A549 (cell line): ENCODE measurements around the gene ENTR1. TPM values are rescaled to one million over a fixed set of nuclear protein-coding genes. Genes with fewer than 3 reads are reported as not detected.

Experiments used
- ATAC-seq, 2 experiments: fragments of 200-7000 bp in 1 of 2; fragments of >200 bp in 1 of 2; cut with Nextera tagmentation in 1 of 2; cut with Tn5 transposase in 1 of 2; 3 replicates each; pipeline versions ENCODE4 v1.8.0 to v1.9.1; 2018 to 2020; ENCODE audit warnings: mild to moderate bottlenecking in 1 of 2, moderate library complexity in 1 of 2
- CTCF ChIA-PET: fragments of 300-600 bp; sonication (Branson Sonifier 250); formaldehyde crosslinking; extraction: SDS; loops from one replicate; lab custom pipeline; 2021; ENCODE audit warnings: antibody characterized with exemption, inconsistent platforms; lab: Yijun Ruan, JAX
- POLR2A ChIA-PET: fragments of 350-600 bp; formaldehyde crosslinking; extraction: SDS; loops from one replicate; lab custom pipeline; 2021; ENCODE audit warnings: antibody characterized with exemption, inconsistent platforms; lab: Yijun Ruan, JAX
- DNase-seq, 2 experiments: peaks; one replicate each; pipeline versions ENCODE4 v3.0.0 to v3.0.0-alpha.2; 2011 to 2016; ENCODE audit warnings: low read depth in 1 of 2, low spot score in 1 of 2
- FAIRE-seq: peaks from 2 replicates; lab custom pipeline; 2011; peaks lifted over from hg19 to GRCh38; lab: Jason Lieb, UNC
- H3K27ac ChIP-seq, 2 experiments: fragments of >200 bp; sonication (Bioruptor Twin); formaldehyde crosslinking; 3 replicates each; pipeline ENCODE4 v1.5.1; 2016 to 2017
- H3K4me1 ChIP-seq: fragments of >200 bp; sonication (Bioruptor Twin); formaldehyde crosslinking; 3 replicates; pipeline ENCODE4 v1.6.1; 2016
- H3K4me2 ChIP-seq: fragments of >200 bp; sonication (Bioruptor Twin); formaldehyde crosslinking; 3 replicates; pipeline ENCODE4 v1.6.1; 2016
- H3K4me3 ChIP-seq: fragments of >200 bp; sonication (Bioruptor Twin); formaldehyde crosslinking; 3 replicates; pipeline ENCODE4 v1.5.1; 2016
- H3K9me3 ChIP-seq: fragments of >200 bp; sonication (Bioruptor Twin); formaldehyde crosslinking; 3 replicates; pipeline ENCODE4 v1.6.1; 2016
- CBX8 ChIP-seq: fragments of 200-600 bp; sonication (generic); IDR thresholded peaks from 2 replicates; pipeline ENCODE4 v1.6.1; 2016
- CTCF ChIP-seq: fragments of >200 bp; sonication (Bioruptor Twin); formaldehyde crosslinking; IDR thresholded peaks from 3 replicates; pipeline ENCODE4 v1.5.1; 2016
- EHF ChIP-seq: fragments of 250-450 bp; sonication (Bioruptor Pico); IDR thresholded peaks from 2 replicates; pipeline ENCODE4 v1.5.0; 2020; ENCODE audit warnings: mild to moderate bottlenecking
- EP300 ChIP-seq, 2 experiments: fragments of >200 bp; sonication (Bioruptor Twin); formaldehyde crosslinking; IDR thresholded peaks; 2 replicates in 1 of 2; 3 replicates in 1 of 2; pipeline ENCODE4 v1.6.1; 2016 to 2017
- FOXS1 ChIP-seq: fragments of 250-450 bp; sonication (Bioruptor Pico); IDR thresholded peaks from 2 replicates; pipeline ENCODE4 v1.5.0; 2020; ENCODE audit warnings: mild to moderate bottlenecking, moderate library complexity
- HOXB5 ChIP-seq: fragments of 250-450 bp; sonication (Bioruptor Pico); IDR thresholded peaks from 2 replicates; pipeline ENCODE4 v1.5.0; 2020; ENCODE audit warnings: mild to moderate bottlenecking, moderate library complexity
- KDM5A ChIP-seq: fragments of 200-600 bp; sonication (generic); IDR thresholded peaks from 2 replicates; pipeline ENCODE4 v1.6.1; 2016; ENCODE audit warnings: antibody characterized with exemption, mild to moderate bottlenecking
- MAZ ChIP-seq: fragments of 150-350 bp; IDR thresholded peaks from 2 replicates; pipeline ENCODE4 v1.6.1; 2014; ENCODE audit warnings: antibody characterized with exemption, low read depth, low read length, borderline replicate concordance
- POLR2A ChIP-seq: IDR thresholded peaks from 2 replicates; pipeline ENCODE4 v1.6.1; 2012; ENCODE audit warnings: mild to moderate bottlenecking, low read length
- RCOR1 ChIP-seq: fragments of 150-350 bp; IDR thresholded peaks from 2 replicates; pipeline ENCODE4 v1.6.1; 2014; ENCODE audit warnings: antibody characterized with exemption, low read length, low read depth
- SMC3 ChIP-seq: fragments of >200 bp; sonication (Bioruptor Twin); formaldehyde crosslinking; IDR thresholded peaks from 3 replicates; pipeline ENCODE4 v1.6.1; 2018; ENCODE audit warnings: inconsistent platforms
- TP53 ChIP-seq: fragments of 250-450 bp; sonication (Bioruptor Pico); IDR thresholded peaks from 2 replicates; pipeline ENCODE4 v1.5.0; 2021; ENCODE audit warnings: mild to moderate bottlenecking, moderate library complexity
- ZFP36 ChIP-seq: fragments of 450-650 bp; IDR thresholded peaks from 2 replicates; pipeline ENCODE4 v1.6.1; 2014; ENCODE audit warnings: borderline replicate concordance; ENCODE audit not compliant: partially characterized antibody
- WGBS: methylation state at CpG from one replicate; pipeline ENCODE4 v1.1.6; 2017; ENCODE audit errors: missing lambda C conversion rate; 5-methylcytosine and 5-hydroxymethylcytosine counted together
- polyA plus RNA-seq, 4 experiments: library from polyadenylated mRNA; depleted of rRNA in 3 of 4; stranded (reverse); fragments of >200 nt; fragmentation: RNase III in 1 of 4; extraction: RNeasy Plus Mini Kit Qiagen cat#74134 plus additional on column Dnase treatment in 1 of 4; gene quantifications; 2 replicates in 3 of 4; 3 replicates in 1 of 4; pipeline ENCODE4 v1.2.3, GENCODE V29; 2011 to 2017

ENTR1 gene
- polyA plus RNA-seq, 2 of the 4 experiments (the other 2 are of a cell fraction) = 63.8 to 75.8 TPM

GRCh38 chr9:136453326-136453725, 42.9 kb upstream of the ENTR1 start:
- ATAC-seq = no peak
- Histone ChIP-seq H3K9me3 (no peaks in the 10 kb centered on the region), H3K27ac (no peak overlapping the region), H3K4me1 (no peaks in the 10 kb centered on the region), H3K4me3 (no peak overlapping the region)
- WGBS = 92% methylated on average over 11 of the region's 11 CpGs
- ChIA-PET CTCF (interaction anchor here (0.9 to 1.8 kb wide), 4 partner anchors 10 to 24 kb away, joined by 3 to 9 read pairs (median 3); no protein-coding TSS in a partner anchor), POLR2A (no interaction called here)
- no peak for FAIRE-seq
- no peak for DNase-seq
- TF ChIP-seq EHF (CRISPR knock-in tag) (no peak), MAZ (no peak), CBX8 (no peak)
- TF ChIP-seq, all 56 proteins: peak for 0
- no peak overlapping the region for H3K4me2 ChIP-seq

- H3K4me2 ChIP-seq = no peak overlapping the region
- no peaks in the 10 kb centered on the region for H3K9me3 ChIP-seq
- DNase-seq (no peak), ATAC-seq (no peak), FAIRE-seq (no peak)
- no peak for TF ChIP-seq TP53 (CRISPR knock-in tag)
- TF ChIP-seq CTCF = 0 out of 3 replicates have a peak, but pooled peaks have one; percentile 5
- ChIA-PET CTCF (interaction anchor here (0.9 to 1.1 kb wide), 2 partner anchors 9 to 11 kb away, joined by 4 read pairs; no protein-coding TSS in a partner anchor), POLR2A (no interaction called here)
- no peaks in the 10 kb centered on the region for H3K4me1 ChIP-seq
- WGBS = 96% methylated on average over 25 of the region's 26 CpGs
- H3K4me3 ChIP-seq = no peak overlapping the region
- no peak overlapping the region for H3K27ac ChIP-seq
Measured at GRCh38 chr9:136451221-136451877, 40.9 kb upstream of the ENTR1 start.

GRCh38 chr9:136448655-136449054, 38.2 kb upstream of the ENTR1 start:
- FAIRE-seq = no peak
- CTCF ChIA-PET = interaction anchor here (1.8 to 2.3 kb wide), 2 partner anchors 8 to 40 kb away, joined by 5 to 11 read pairs; no protein-coding TSS in a partner anchor
- POLR2A ChIA-PET = no interaction called here
- DNase-seq = no peak
- Histone ChIP-seq H3K4me3 (no peak overlapping the region), H3K4me1 (no peaks in the 10 kb centered on the region), H3K27ac (no peak overlapping the region), H3K4me2 (no peak overlapping the region), H3K9me3 (no peaks in the 10 kb centered on the region)
- ATAC-seq = no peak
- TF ChIP-seq SMC3 = no peak
- no peak for TF ChIP-seq POLR2A
- TF ChIP-seq KDM5A = no peak
- no peak for TF ChIP-seq TP53 (CRISPR knock-in tag)
- TF ChIP-seq FOXS1 (CRISPR knock-in tag) = no peak
- TF ChIP-seq RCOR1 = no peak
- no peak for TF ChIP-seq CTCF
- no peak for TF ChIP-seq CBX8
- no peak for TF ChIP-seq ZFP36
- 88% methylated on average over 3 of the region's 3 CpGs for WGBS

- ATAC-seq (no peak), DNase-seq (no peak), FAIRE-seq (no peak)
- Histone ChIP-seq H3K4me3 (no peak overlapping the region), H3K4me1 (no peaks in the 10 kb centered on the region), H3K4me2 (no peak overlapping the region), H3K9me3 (no peaks in the 10 kb centered on the region), H3K27ac (no peak overlapping the region)
- 96% methylated on average over 27 of the region's 27 CpGs for WGBS
- TF ChIP-seq HOXB5 (CRISPR knock-in tag) (no peak), EHF (CRISPR knock-in tag) (no peak), EP300 (IDR thresholded peaks at IDR 0.05) (no peak)
- CTCF ChIA-PET = interaction anchor here (0.9 to 1.5 kb wide), 5 partner anchors 12 to 225 kb away, joined by 3 to 4 read pairs (median 3); no protein-coding TSS in a partner anchor
- POLR2A ChIA-PET = no interaction called here
Measured at GRCh38 chr9:136447173-136447778, 36.9 kb upstream of the ENTR1 start.
